Retinal pigment epithelial cell (primary cell): Measurements from ENCODE around the gene MACROD1.

Experiments used
- DNase-seq: peaks from one replicate; pipeline ENCODE4 v3.0.0-alpha.2; 2010; ENCODE audit warnings: low read depth
- H3K4me3 ChIP-seq: 2 replicates; pipeline ENCODE4 v1.5.1; 2011; ENCODE audit warnings: mild to moderate bottlenecking, low read length, control low read depth, moderate library complexity
- CTCF ChIP-seq: conservative IDR thresholded peaks from 2 replicates; pipeline ENCODE4 v1.5.1; 2011; ENCODE audit warnings: low read depth, low read length, control low read depth, inconsistent platforms

MACROD1 gene

DNA sequence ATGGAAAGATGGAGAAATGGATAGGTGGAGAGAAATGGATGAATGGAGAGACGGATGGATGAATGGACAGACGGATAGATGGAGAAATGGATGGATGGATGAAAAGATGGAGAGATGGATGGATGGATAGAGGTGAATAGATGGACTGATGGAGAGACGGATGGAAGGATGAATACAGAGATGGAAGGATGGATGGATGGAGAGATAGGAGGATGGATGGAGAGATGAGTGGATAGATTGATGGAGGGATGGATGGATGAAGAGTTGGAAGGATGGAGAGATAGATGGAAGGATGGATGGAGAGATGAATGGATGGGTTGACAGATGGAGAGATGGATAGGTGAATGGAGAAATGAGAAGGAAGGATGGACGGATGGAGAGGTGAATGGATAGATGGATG is 66.5 kb downstream of the MACROD1 start:
- no peak for TF ChIP-seq CTCF
- DNase-seq: no peak
- H3K4me3 ChIP-seq: no peak overlapping the region

- TF ChIP-seq CTCF: no peak
- H3K4me3 ChIP-seq: no peak overlapping the region
- no peak for DNase-seq
Observed at GRCh38 chr11:64098318-64098831, 67.5 kb downstream of the MACROD1 start.

DNA sequence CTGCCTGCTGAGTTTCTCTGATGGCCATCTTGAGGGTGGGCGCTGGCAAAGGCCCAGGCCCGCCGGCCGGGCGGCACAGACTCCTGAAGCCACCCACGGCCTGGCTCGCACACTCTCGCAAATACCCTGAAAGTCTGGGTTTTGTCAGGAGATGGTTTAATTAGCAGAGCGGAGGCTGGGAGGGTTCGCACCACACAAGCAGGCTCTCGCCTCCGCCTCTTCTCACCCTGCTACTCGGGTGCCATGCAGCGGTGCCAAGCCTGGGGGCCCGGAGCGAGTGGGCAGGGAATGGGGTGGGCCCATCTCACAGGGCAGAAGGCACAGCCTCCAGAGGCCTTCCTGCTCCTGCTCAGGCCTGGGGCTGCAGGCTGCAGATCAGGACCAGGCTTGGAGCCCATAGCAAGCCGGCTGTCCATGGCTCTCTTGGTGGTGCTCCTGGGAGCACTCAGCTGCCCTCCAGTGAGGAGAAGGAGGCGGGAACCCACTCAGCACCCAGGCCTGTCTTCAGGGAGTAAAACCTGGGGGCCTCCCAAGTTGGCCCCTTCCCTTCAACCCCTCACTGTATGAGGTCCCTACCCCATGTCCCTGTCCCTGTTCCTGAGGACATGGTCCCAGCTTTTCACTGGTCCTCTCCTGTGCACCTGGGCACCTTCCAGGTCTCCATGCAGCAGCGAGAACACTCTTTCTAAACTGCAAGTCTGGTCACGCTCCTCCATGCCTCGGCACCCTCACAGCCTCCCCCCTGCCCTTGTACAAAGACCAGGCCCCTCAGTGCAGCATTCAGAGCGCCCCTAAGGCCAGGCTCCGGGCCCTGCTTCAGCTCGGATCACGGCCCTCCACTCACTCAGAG is 68.2 kb downstream of the MACROD1 start:
- no peak overlapping the region for H3K4me3 ChIP-seq
- no peak for TF ChIP-seq CTCF
- no peak for DNase-seq

DNA sequence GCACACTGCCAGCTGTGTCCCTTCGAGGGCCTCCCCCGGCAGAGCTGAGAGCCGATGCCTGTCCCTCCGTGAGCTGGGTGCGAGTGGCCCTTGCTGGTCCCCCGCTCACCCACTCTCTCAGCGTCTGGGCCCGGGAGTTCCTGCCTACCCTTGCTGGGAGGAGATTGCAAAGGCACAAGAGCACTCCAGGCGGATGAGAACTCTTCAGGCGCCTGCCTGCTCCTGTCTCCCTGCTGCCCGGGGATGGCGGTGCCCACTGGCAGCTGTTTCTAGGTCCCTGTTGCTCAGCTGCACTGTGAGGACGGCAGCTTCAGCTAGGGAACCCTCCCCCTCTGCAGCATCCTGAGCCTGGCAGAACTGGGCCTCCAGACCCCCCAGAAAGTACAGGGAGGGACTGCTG is 69.1 kb downstream of the MACROD1 start:
- no peak overlapping the region for H3K4me3 ChIP-seq
- DNase-seq: no peak
- no peak for TF ChIP-seq CTCF

- no peak overlapping the region for H3K4me3 ChIP-seq
- no peak for DNase-seq
Observed at GRCh38 chr11:64095949-64096348, 70.0 kb downstream of the MACROD1 start.

GRCh38 chr11:64095273-64095817 is 70.6 kb downstream of the MACROD1 start:
- H3K4me3 ChIP-seq: no peak overlapping the region
- no peak for TF ChIP-seq CTCF
- DNase-seq: no peak

More at GRCh38 chr11:64095949-64096348, 70.0 kb downstream of the MACROD1 start:
- TF ChIP-seq CTCF: no peak
